ENCODE data around the gene NMU.

DNA sequence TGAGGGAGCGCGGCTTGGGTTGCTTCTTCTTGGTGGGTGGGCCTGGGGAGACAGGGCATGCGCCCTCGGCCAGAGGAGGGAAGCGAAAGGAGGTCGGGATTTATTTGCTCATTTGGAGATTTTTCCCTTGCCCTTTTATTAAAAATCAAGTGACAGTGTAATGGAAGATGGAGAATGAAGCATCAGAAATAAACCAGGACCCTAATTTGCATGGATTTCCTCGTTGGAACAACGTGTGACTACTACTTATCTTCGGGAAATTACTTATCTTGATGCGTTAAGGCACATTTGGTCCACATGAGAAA lies 88.7 kb downstream of the NMU start:
- TF ChIP-seq POLR2AphosphoS5 (IDR thresholded peaks at IDR 0.05; ENCODE audit: borderline replicate concordance, low read depth, low read length): no peak
- no peak for TF ChIP-seq EZH2 (IDR thresholded peaks at IDR 0.05)
- no peak for TF ChIP-seq FOXP2 (optimal IDR thresholded peaks at IDR 0.05; ENCODE audit: control extremely low read depth, extremely low read length, insufficient read depth)

All from SK-N-MC (cell line).